HG03025 (cell line): ENCODE data around the gene TUBA1C.

ENCODE experiments used
- ATAC-seq: cut with Tn5 transposase; IDR thresholded peaks from one replicate; pipeline ENCODE4 v1.9.1; 2021; ENCODE audit warnings: mild to moderate bottlenecking, moderate library complexity; ENCODE audit not compliant: unreplicated experiment, low FRiP score

The TUBA1C gene

DNA sequence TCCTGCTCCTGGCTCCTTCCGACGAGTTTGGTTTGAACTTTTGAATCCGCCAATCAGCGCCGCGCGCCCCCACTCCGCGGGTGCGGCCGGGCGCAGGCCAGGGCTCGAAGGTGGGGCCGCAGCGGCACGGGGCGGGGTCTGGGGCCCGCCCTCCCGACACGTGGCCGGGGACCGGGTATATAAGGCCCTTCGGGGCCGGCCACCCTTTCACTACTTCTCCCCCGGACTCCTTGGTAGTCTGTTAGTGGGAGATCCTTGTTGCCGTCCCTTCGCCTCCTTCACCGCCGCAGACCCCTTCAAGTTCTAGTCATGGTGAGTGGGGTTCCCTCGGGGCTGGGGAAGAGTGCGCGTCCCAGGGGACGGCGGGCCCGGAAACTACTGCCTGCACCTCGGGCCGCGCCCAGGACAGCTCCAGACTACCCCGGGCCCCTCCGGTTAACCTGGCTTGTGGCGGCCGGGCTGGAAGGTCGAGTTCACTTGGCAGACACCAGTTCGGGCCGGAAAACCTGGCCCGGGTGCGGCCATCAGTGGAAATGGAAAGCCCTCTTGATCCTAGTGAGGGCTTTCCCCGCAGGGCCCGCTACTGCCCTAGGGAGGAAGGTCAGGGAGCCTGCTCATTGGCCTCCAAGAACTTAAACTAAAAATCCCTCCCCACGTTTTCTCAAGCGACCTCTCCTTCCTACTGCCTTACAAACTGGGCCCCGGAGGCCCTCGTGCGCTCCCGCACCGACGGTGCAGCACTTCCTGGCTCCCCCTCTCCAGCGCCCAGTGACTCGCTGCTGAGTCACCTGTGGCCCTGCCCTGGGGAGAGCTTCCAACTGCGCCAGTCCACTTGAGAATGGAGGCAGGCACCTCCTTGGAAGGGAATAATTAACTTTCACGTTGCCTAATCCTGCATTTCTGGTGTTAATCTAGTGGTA is at the start of gene TUBA1C:
Gene TUBA1C (plus strand): TSS at position 210 of the 920 bp plus-strand sequence. CDS start 100 bp downstream, at position 310.
- peak; percentile 78 for ATAC-seq

DNA sequence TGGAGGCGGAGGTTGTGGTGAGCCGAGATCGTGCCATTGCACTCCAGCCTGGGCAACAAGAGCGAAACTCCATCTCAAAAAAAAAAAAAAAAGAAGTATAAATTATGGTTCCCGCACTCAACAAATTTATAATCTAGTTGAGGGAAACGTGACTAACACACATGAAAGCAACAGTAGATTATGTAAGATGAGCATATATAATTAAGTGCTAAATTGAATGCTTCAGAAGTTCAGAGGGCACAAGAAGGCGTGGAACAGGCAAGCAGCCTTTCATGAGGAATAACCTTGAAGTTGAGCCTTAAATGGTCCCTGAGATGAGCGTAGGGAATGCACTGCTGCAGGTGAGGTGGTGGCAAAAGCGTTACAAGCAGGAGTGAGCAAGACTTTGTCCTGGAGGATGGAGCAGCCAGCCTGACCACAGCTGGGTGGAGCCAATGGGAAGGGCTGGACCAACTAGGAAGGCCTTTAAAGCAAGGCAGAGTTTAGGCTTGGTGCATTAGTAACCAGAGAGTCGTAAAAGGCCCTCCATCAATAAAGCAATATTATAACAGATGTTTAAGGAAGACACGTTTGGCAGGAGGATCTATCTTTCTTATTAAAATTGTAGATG is 45.4 kb upstream of the TUBA1C start:
- ATAC-seq: no peak

DNA sequence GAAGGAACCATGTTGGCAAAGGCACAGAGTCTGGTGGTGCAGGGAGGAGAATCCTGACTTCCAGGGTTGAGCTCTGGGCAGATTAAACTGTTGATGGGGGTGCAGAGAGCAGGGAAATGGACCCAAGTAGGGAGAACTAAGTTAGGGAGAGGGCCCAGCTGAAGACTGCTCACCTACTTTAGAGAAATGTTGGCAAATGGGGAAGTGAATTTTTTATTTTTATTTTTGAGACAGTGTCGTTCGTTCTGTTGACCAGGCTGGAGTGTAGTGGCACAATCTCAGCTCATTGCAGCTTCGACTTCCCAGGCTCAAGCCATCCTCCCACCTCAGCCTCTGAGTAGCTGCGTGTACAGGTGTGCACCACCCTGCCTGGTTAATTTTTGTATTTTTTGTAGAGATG is 43.9 kb upstream of the TUBA1C start:
- no peak for ATAC-seq

DNA sequence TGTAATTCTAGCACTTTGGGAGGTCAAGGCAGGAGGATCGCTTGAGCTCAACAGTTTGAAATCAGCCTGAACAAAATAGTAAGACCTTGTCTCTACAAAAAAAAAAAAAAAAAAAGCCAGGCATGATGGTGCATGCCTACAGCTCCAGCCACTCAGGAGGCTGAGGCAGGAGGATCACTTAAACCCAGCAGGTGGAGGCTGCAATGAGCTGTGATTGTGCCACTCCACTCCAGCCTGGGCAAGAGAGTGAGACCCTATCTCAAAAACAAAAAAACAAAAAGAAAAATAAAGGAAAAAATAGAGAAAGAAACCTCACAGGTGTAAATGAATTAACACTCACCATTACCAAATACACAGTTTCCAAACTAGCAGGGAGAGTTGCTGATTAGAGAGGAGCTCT is 41.8 kb upstream of the TUBA1C start:
- no peak for ATAC-seq

DNA sequence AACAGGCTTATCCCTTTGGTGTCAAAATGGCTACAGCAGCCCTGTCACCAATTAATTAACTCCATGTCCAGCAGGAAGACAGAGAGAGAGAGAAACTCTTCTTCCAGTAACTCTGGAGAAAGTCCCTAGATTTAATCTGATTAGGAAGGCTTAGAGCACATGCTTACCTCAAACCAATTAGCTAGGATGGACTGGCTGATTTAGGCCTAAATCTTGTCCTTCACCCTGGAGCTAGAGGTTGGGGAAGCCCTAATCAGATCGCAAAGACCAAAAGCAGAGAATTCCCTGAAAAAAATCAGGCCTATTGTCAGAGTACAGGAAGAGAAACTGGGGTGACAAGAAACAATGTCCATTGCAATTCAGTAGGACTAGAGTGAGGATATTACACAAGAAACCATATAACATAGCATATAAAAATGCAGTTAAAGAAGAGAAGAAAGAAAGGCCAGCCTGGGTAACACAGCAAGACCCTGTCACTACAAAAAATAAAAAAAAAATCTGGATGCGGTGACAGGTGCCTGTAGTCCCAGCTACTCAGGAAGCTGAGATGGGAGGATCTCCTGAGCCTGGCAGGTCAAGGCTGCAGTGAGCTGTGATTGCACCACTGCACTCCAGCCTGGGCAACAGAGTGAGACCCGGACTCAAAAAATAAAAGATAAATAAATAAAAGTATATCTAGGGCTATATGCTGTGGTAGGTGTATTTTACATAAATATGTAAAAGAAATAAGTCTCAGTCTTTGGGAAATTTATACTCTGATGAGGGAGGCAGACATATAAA is 41.1 kb upstream of the TUBA1C start:
- ATAC-seq: no peak

DNA sequence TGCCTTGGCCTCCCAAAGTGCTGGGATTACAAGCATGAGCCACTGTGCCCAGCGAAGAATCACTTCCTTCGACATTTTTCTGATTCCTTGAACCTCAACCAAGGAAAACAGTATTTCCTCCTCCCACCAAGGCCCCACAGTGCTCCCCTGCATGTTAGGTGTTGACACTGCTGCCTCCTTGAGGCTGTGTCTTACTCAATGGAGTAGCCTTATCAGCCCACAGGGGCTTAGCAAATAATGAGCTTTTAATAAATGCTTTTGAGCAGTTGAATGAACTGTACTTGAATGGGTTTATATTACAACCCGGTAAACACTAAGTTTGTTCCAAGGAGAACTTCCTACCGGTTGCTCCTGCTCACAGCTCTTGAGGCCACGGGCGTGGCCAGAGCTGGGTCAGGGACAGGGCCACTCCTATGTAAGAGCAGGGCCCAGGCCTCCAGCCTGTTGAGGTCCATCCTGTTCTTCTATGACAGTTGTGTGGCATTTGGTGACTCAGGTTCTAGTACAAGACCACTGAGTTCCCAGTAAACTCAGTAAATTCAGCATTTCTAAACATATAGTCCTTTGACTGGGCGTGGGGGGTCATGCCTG is 39.2 kb upstream of the TUBA1C start:
- ATAC-seq: no peak

DNA sequence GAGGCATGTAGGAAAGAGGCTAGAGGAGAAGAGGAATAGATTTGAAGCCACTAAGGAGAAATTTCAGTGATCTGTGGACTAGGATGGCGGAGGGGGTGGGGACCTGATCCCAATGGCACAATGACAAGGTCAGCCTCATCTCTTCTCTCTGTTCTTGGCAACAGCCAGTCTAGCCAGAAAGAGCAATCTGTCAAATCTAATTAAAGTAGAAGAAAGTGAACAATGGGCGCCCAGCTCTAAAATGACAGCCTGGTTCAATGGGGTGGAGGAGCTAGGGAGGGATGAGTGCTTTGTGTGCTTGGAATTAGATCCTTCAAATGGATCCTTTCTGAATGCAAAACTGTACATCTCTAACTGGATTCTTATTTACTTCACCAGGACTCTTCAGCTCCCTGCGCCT is 37.2 kb upstream of the TUBA1C start:
- ATAC-seq: no peak

DNA sequence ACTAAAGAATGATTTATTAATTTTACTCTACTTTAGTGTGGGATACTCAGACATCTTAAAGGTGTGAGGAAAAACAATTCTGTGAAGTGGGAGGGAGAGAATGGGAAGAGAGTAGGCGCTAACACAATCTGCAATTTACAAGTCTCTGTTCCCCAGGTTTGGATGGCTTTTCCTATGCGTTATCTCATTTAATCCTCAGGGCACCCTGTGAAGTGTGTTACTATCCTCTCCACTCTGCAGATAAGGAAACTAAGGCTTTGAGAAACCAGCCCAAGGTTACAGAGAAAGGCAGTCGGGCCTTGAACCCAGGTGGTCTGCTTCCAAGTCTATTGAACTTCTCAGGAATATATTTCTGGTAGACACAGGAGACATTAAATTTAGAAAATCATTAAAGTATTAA is 36.2 kb upstream of the TUBA1C start:
- ATAC-seq: no peak

DNA sequence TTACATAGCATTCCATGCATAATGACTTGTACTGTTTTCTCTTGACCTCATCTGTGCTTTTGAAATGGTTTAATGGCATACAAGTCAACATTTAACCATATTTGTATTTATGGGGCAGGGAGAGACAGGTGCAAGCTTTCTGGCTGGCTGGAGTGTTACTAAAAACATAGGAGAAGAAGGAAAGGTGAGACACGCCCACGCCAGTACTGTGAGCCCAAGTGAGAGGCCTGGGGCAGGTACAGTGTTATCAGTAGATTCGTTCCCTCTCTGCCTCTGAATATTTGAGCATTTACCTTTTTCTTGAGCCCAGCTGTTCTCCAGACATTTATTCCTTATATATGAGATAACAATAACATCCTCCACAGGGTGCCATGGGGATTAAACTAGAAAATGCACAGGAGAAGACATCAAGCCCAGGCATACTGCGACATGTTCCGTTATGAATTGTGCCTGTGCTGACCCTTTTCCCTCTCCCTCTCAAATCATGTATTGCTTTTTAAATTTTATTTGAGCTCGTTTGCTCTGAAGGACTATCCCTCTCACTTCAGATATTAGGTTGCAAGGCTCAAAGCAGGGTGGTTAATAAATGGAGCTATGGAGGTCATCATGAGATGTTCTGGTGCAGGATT is 34.6 kb upstream of the TUBA1C start:
- ATAC-seq: no peak

DNA sequence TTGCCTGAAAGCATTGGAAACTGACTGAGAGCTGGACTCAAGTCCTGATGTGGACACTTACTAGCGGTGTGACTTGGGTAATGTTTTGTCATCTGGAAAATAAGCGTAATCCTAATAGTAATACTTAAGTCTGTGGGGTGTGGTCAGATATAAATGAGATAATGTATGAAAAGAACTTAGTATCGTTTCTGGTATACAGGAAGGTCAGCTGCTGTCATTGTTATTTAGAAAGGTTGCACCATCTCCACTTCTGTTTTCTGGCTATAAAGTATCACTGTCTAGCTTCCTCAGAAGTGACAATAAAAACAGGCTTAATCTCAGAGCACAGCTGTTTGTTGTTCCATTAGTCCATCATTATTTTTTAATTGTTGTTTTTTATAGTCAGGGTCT is 34.1 kb upstream of the TUBA1C start:
- ATAC-seq: no peak

DNA sequence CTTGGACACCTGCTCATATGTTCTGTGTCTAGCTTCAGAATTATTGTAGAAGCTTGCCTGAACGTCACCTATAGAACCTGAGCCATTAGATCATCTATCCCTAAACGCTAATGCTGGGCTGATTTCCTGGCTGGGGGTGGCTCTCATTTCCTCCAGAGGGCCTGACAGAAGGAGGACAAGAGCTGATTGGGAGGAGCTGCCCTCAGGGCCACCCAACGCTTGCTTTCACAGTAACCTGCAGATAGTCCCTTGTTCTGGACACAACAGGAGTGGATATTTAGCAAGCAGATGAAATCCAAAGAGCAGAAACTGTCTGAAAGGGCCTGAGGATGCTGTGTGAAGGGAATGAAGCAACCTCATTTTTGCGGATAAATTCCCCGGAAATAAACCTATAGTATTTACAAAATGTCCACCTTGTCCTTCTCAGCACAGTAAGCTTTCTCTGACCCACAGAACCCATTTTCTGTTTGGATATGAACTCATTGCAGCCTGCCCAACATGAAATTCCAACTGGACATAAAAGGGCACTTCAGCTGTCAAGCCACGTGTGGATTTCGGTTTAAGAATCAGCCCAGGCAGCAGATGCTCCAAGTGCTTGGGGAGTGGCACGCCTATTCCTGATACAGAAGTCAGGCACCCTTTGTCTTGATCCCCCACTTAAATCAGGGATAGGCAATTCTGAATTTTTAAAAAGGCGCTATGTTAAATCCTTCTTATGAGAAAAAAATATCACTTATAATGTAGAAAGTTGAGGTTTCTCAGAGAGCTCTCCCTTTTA is 32.8 kb upstream of the TUBA1C start:
- ATAC-seq: no peak

DNA sequence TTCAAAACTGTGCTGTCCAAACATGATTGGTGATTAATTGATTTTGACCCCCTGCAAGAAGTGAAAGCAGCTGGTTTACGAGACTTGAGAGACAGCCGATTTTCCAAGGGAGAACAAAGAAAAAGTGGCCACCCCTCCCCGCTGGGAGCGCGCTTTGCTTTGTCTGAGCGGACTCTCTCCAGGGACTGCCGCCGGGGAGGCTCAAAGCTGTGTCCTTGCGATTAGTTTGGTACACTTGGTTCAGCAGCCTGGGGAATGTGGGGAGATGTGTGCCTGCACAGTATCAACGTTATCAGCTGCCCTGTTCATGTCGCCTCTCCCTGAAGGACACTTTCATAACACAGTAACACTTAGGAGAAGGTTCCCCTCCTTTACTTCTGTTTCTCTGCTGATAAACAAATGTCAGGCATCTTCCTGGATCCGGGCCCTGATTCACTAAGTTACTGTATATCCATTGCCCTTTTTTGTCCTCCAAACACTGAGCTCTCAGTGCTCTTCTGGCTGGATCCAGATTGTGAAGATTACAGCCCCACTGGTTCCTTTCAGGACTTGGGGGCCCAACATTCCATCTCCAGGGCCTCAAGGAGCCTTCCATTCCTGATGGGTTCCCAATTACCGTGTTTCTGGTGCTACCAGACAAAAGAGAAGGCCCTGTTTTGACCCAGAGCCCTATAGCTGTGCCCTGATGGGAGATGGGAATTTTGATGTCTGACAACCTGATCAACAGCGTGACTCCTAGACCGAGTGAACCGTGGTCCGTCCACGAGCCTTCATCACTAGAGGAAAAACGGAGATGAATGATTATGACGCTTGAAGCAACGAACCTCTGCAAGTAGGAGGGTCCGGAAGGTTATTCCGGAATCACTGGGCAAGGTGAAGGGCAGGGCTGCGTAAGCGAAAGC is 31.7 kb upstream of the TUBA1C start:
- ATAC-seq: no peak

DNA sequence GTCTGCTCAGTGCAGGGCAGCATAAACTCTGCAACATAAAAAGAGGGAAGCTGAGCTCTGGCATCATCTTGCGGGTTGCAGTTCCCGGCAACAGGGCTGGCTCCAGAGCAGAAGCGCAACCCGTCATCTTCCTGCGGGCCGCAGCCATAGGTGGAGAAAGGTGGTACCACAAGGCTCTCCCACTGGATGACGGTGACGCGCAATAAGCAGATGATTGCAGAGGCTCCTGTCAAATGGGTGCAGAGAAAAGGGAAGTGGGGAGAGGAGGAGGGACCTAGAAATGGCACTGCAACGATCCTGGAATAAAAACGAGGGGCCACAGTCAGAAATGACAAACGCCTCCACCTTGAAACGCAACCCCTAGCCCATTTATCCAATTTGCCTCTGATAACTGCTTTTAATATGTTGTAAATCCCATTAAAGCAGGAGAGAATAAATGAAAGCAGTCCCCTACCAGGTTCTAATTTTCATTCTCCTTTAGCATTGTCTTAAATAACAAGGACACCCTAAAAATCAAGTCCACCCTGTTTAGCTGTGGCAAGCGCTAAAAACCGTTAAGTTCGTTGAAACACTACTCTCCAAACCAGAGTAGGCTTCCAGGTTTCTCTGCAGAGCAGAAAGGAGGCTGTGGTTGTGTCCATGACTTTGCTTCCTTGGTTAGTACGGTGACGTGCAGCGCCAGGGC is 30.9 kb upstream of the TUBA1C start:
- no peak for ATAC-seq

DNA sequence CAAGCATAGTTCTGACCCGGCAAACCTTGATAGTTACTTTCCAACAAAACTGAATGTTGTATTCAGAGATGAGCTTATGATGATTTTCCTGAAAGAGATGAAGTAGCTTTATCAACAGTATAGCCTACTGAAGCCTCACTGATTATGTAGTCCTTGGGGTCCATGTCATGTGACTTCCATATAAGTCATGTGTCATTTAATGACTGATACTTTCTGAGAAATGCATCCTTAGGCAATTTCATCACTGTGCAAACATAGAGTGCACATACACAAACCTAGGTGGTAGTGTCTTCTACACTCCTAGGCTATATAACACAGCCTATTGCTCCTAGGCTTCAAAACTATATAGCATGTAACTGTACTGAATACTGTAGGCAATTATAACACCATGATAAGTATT is 28.5 kb upstream of the TUBA1C start:
- ATAC-seq: no peak

DNA sequence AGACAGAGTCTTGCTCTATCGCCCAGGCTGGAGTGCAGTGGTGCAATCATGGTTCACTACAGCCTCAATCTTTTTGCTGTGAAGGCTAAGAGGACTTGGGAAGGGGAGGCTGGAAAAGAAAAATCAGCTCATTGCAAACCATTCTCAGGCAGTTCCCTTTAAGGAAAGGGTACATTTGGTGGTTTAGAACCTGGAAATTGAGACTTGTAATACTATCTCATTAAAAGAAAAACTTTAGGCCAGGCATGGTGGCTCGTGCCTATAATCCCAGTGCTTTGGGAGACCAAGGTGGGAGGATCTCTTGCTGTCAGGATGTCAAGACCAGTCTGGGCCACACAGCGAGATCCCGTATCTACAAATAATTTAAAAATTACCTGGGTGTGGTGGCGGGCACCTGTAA is 21.3 kb upstream of the TUBA1C start:
- no peak for ATAC-seq

DNA sequence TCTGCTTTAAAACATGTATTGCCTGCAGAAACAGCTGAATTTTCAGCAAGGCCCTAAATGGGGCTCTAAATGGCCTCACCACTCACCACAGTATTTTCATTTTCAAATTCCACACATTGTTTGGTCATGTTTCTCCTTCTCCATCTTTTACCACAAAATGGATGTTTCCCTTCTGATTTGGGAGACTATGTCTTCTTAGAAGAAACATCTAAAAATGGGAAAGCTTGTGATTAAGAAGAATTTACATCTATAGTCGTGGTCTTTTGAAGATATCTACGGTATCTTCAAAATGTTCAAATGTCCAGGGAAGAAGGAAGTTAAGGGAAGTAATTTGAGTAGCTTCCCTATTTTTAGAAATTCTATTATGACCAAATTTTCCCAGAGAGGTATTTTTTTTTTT is 20.7 kb upstream of the TUBA1C start:
- no peak for ATAC-seq

DNA sequence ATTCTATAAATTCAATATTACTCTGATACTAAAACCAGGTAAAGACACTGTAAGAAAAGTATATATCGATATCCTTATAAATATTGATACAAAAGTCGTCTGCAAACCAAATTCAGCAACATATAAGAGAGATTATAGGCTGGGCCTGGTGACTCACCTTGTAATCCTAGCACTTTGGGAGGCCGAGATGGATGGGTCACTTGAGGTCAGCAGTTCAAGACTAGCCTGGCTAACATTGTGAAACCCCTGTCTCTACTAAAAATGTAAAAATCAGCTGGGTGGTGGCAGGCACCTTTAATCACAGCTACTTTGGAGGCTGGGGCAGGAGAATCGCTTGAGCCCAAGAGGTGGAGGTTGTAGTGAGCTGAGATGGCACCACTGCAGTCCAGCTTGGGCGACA is 13.5 kb upstream of the TUBA1C start:
- no peak for ATAC-seq

DNA sequence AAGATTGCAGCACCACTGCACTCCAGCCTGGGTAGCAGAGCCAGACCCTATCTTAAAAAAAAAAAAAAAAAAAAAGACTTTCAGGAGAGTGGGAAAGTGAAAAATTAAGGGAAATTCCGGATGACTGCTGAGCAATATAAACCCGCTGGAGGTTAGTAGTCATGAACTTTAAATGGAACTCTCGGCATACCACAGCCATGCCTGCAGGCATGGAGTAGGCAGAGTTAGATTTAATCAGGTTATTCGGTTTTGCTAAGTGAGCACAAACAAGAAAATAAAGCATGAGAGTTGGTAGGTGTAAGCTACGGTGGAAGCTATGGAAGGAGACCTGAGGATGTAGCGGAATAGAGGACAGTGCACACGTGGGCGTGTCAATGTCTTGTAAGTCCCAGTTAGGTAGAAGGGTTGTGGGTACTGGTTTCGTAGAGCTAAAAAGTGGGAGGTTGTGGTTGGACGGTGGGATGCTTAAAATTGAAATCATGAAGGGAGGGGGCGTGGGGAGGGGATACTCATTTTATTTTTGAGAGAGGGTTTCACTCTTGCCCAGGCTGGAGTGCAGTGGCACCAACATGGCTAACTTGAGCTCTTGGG is 11.8 kb upstream of the TUBA1C start:
- no peak for ATAC-seq
